GM12865 (cell line): ENCODE results near the gene UNC5CL.

Experiments
- DNase-seq: peaks from one replicate; pipeline ENCODE4 v3.0.0; 2010; ENCODE audit warnings: low read depth
- H3K4me3 ChIP-seq: 2 replicates; pipeline ENCODE4 v1.5.1; 2011; ENCODE audit warnings: mild to moderate bottlenecking, low read depth, low read length, control low read depth
- CTCF ChIP-seq: IDR thresholded peaks from 2 replicates; pipeline ENCODE4 v1.5.1; 2011; ENCODE audit warnings: low read length, control low read depth, low read depth, inconsistent platforms; ENCODE audit not compliant: insufficient read depth; ENCODE audit errors: missing control alignments

Gene UNC5CL

GRCh38 chr6:41063884-41064285, 24.9 kb upstream of the UNC5CL start:
- no peak for TF ChIP-seq CTCF
- H3K4me3 ChIP-seq: no peak overlapping the region
- DNase-seq: no peak

- no peak for DNase-seq
- TF ChIP-seq CTCF: no peak
- H3K4me3 ChIP-seq: no peak overlapping the region
Measured at GRCh38 chr6:41062056-41062455, 23.0 kb upstream of the UNC5CL start.

GRCh38 chr6:41061196-41061726, 22.2 kb upstream of the UNC5CL start:
- no peak for TF ChIP-seq CTCF
- H3K4me3 ChIP-seq: no peak overlapping the region
- DNase-seq: no peak

GRCh38 chr6:41059556-41059955, 20.5 kb upstream of the UNC5CL start:
- TF ChIP-seq CTCF: no peak
- no peak for DNase-seq

DNA sequence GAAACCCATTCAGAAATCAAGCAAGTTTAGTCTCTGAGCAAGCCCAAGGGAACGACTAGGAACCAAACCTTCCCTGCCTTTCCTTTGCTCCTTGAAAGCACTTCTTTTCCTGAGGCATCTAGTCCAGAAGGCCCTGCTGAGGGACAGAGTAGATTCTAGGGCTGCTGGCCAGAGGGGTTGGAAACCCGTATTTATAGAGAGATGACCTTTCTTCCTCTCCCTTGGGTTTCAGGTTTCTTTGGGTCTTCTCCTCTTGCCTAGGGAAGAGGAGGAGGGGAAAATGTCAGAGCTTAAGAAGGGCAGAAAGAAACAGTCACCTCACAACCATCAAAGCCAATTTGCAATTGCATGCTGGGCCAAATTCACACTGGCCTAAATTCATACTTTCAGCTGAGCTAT, 19.8 kb upstream of the UNC5CL start:
- H3K4me3 ChIP-seq: no peak overlapping the region
- no peak for DNase-seq
- TF ChIP-seq CTCF: no peak

More at GRCh38 chr6:41059556-41059955, 20.5 kb upstream of the UNC5CL start:
- H3K4me3 ChIP-seq: no peak overlapping the region

GRCh38 chr6:41056768-41057490, 17.9 kb upstream of the UNC5CL start:
- no peak overlapping the region for H3K4me3 ChIP-seq
- TF ChIP-seq CTCF: no peak
- DNase-seq: no peak

DNA sequence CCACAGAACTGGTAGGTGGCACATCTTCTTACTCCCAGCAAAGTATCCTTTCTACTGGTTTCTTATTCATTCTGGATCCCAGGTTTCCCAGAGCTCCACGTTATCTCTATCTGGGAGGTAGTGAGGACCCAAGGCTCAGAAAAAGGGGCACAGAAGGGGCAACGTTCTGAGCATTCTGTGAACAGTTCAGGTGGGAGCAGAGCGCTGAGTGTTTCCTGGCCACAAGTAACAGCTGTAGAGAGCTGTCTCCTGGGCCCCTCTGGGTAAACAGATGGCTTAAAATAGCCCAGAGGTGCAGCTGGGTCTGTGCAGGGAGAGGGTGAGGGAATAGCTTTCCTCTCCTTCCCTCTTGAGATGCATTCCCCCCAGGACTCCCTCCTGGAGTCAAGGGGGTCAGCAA, 16.1 kb upstream of the UNC5CL start:
- H3K4me3 ChIP-seq: no peak overlapping the region

More for the DNA sequence above, 16.1 kb upstream of the UNC5CL start:
- no peak for TF ChIP-seq CTCF
- no peak for DNase-seq
